Activated T-cell treated with anti-CD3 and anti-CD28 coated beads, Interleukin-2, amount 50 U/mL, for 48 hours (primary cell): Measurements from ENCODE around the gene RAB1B.
"Not testable (repeated sequence)": the region's sequence is repeated elsewhere in the genome, so short reads cannot be mapped to it uniquely, and the experiment has no call there.

ENCODE experiments used
- DNase-seq, 2 experiments: peaks; one replicate each; pipeline ENCODE4 v3.0.0-alpha.2; 2020

The RAB1B gene

GRCh38 chr11:66267379-66268243, 828 bp upstream of the RAB1B start:
- peak; percentile 91 to 92 for DNase-seq

GRCh38 chr11:66268952-66269905, 790 bp downstream of the RAB1B start:
- peak in 1 of 2 experiments; percentile 50 for DNase-seq

GRCh38 chr11:66271816-66272215, 3.4 kb downstream of the RAB1B start:
- no peak for DNase-seq

- DNase-seq = no peak
Measured at GRCh38 chr11:66272596-66272995, 4.2 kb downstream of the RAB1B start.

- no peak for DNase-seq
Measured at GRCh38 chr11:66274219-66274618, 5.8 kb downstream of the RAB1B start.

- no peak for DNase-seq
Measured at GRCh38 chr11:66275396-66275795, 7.0 kb downstream of the RAB1B start.

- no peak for DNase-seq
Measured at GRCh38 chr11:66275984-66276612, 7.7 kb downstream of the RAB1B start.

- not testable (repeated sequence) for DNase-seq
Measured at GRCh38 chr11:66276619-66277018, 8.2 kb downstream of the RAB1B start.

- not testable (repeated sequence) for DNase-seq
Measured at GRCh38 chr11:66277064-66277463, 8.6 kb downstream of the RAB1B start.

GRCh38 chr11:66277471-66278362, 9.3 kb downstream of the RAB1B start, which contains the start of gene CNIH2:
CNIH2 (plus strand) TSS chr11:66278175; CDS start chr11:66278457, 282 bp downstream.
- peak; percentile 51 to 70 for DNase-seq

GRCh38 chr11:66278363-66279091, 10.1 kb downstream of the RAB1B start:
- no peak for DNase-seq

- no peak for DNase-seq
Measured at GRCh38 chr11:66279092-66279734, 10.8 kb downstream of the RAB1B start.

- no peak for DNase-seq
Measured at GRCh38 chr11:66280428-66280827, 12.0 kb downstream of the RAB1B start.

GRCh38 chr11:66281001-66281400, 12.6 kb downstream of the RAB1B start:
- no peak for DNase-seq

GRCh38 chr11:66281776-66282467, 13.5 kb downstream of the RAB1B start:
- DNase-seq = no peak

GRCh38 chr11:66282468-66283455, 14.3 kb downstream of the RAB1B start:
- DNase-seq = peak; percentile 97 to 99

- DNase-seq = no peak
Measured at GRCh38 chr11:66283461-66284105, 15.1 kb downstream of the RAB1B start.

- no peak for DNase-seq
Measured at GRCh38 chr11:66284526-66285078, 16.2 kb downstream of the RAB1B start.
